Fibroblast of the aortic adventitia (primary cell): ENCODE results near the gene ZDHHC19. TPM values are rescaled to one million over a fixed set of nuclear protein-coding genes. Genes with fewer than 3 reads are reported as not detected.
"Not testable (repeated sequence)": the region's sequence is repeated elsewhere in the genome, so short reads cannot be mapped to it uniquely, and the experiment has no call there.

Experiments
- DNase-seq: peaks from one replicate; pipeline ENCODE4 v3.0.0-alpha.2; 2010; ENCODE audit warnings: low read depth
- H3K4me3 ChIP-seq: 2 replicates; pipeline ENCODE4 v1.5.1; 2011; ENCODE audit warnings: low read depth, mild to moderate bottlenecking, control low read depth, low read length, moderate library complexity
- CTCF ChIP-seq: IDR thresholded peaks from 2 replicates; pipeline ENCODE4 v1.5.1; 2011; ENCODE audit warnings: mild to moderate bottlenecking, low read length, control low read depth, inconsistent platforms; ENCODE audit not compliant: insufficient read depth
- total RNA-seq: library from RNA; depleted of rRNA; stranded (reverse); fragments of >200 nt; gene quantifications from 2 replicates; pipeline ENCODE4 v1.2.3, GENCODE V29; 2012; ENCODE audit warnings: low replicate concordance

The ZDHHC19 gene
- total RNA-seq, 1 donor = not detected

DNA sequence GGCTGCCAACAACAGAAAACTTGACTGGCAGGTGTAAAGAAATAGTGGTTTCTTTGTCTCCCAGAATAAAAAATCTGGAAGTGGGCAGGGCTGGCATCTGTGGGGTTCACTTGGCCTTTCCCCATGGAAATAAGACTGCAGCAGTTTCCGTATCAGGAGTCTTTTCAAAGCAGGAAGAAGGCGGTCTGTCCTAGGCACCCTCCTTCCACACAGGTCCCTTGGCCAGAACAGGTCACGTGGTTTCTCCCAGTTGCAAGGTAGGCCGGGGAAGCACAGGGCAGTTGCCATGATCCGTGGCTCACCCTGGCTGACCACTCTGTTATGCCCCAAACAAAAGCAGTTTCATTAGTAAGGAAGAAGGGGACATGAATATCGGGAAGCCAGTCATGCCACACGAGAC lies 45.4 kb downstream of the ZDHHC19 start:
- no peak for TF ChIP-seq CTCF
- H3K4me3 ChIP-seq = no peak overlapping the region
- no peak for DNase-seq

- DNase-seq, H3K4me3 ChIP-seq: not testable (repeated sequence)
Observed at GRCh38 chr3:196165006-196165575, 46.1 kb downstream of the ZDHHC19 start.

DNA sequence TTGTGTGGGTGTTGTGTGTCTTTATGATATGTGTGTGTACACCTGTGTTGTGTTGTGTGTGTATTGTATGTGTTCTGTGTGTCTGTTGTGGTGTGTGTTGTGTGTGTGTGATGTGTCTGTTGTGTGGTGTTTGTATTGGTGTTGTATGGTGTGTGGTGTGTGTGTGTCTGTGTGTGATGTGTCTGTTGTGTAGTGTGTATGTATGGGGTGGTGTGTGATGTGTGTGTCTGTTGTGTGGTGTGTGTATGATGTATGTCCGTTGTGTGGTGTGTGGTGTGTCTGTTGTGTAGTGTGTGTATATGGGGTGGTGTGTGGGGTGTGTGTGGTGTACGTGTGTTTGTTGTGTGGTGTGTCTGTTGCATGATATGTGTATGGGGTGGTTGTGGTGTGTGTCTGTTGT lies 46.6 kb downstream of the ZDHHC19 start:
- H3K4me3 ChIP-seq = no peak overlapping the region
- DNase-seq = no peak
- TF ChIP-seq CTCF = no peak

DNA sequence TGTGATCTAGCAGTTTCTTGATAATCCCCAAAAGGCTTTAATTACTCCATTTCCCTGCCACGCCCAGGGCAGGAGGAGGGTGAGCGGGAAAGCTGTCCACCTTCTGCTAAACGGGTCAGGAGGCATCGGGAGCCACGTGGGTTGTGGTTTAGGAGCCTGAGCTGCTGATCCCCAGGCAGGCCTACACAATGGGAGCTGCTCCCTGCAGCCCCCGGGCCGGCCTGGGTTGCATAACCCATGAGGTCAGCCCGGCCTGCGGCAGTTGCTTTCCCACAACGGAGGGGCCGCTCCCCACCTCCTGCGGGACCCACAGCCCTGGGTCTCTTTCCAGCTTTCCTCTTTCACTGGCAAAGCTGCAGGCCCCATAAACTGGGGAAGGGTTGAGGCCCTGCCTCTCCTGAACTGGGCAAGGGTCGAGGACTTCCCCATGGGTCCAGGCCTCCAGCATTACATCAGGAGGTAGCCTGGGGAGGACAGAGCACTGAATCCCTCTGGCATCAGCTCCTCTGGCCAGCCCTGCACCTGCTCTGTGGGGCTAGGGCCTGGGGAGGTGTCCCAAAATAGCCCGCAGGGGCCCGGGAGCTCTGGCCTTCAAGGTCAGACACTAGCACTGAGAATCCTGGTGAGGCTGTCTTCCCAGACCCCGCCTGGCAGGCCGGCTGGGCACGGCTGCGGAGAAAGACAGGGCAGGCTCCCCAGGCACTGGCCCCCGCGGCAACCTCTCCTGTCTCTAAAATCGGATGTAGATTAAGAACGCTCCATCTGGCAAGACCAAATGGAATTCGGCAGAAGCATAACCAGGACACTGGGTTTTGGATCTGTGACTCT lies 47.3 kb downstream of the ZDHHC19 start:
- TF ChIP-seq CTCF = no peak
- peak; percentile 17 for DNase-seq
- H3K4me3 ChIP-seq = no peak overlapping the region

- DNase-seq = no peak
- TF ChIP-seq CTCF = no peak
- H3K4me3 ChIP-seq = no peak overlapping the region
Observed at GRCh38 chr3:196163212-196163611, 48.0 kb downstream of the ZDHHC19 start.

DNA sequence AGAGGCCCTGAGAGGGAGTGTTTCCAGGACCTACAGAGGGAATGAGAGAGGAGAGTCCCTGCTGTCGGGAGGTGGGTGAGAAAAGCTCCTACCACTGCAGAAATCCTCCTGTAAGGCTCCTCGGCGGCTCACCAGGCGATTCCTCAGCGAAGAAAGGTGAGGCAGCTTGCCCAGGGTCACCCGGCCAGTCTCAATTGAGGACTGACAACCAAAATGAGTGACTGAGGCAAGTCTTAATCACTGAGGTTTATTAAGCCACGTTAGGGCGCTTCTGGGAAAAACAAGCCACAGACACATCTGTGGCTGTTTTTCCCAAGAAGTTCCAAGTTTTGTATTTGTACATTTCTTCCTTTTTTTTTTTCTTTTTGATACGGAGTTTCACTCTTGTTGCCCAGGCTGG lies 48.5 kb downstream of the ZDHHC19 start:
- no peak overlapping the region for H3K4me3 ChIP-seq
- no peak for DNase-seq
- TF ChIP-seq CTCF = no peak

DNA sequence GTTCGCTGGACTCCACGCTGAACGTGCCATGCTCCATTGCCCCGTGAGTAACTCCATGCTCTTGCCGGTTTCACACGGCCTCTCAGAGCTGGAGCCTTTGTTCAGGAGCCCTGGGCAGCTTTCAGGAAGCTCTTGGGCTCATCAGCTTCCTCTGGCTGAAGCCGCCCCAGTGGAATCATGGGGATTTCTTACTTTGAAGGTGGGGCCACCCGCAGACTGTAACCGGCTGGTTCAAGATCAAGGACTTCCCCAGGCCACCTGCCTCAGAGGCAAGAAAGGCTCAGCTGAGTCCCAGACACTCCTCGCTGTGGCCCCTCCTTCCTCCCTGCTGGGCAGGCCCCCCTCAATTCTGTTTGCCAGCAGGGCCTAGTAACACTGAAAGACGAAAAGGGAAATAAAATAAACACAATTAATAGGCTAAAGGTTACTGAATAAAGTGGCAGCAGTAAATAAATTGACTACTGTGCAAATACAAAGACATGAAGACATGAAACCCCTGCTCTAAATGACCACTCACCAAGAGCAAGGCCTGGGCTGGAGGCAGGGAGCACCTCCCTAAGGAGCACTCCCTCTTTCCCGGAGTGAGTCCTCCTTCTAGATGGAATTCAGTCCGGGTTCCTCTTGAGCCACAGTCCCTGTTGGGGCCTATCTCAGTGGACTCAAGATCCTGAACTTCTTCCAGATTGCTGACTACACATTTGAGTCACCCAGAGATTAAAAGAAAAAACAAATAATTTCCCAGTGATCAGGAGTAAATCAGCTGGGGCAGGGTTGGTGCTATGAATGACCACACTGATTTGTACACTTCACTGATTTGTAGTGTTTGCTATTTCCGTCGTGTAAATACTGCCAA lies 51.0 kb downstream of the ZDHHC19 start:
- peak; percentile 88 for DNase-seq
- no peak overlapping the region for H3K4me3 ChIP-seq
- TF ChIP-seq CTCF = no peak
